Brain microvascular endothelial cell (primary cell): ENCODE data around the gene SMAD1.

Experiments used
- DNase-seq: peaks from one replicate; pipeline ENCODE4 v3.0.0-alpha.2; 2020
- H3K27ac ChIP-seq: fragments of 250-450 bp; sonication (Bioruptor Pico); 2 replicates; pipeline ENCODE4 v1.5.1; 2020; ENCODE audit warnings: mild to moderate bottlenecking, moderate library complexity
- H3K27me3 ChIP-seq: fragments of 250-450 bp; sonication (Bioruptor Pico); replicated peaks from 2 replicates; pipeline ENCODE4 v1.5.1; 2020; ENCODE audit warnings: mild to moderate bottlenecking
- H3K36me3 ChIP-seq: fragments of 250-450 bp; sonication (Bioruptor Pico); replicated peaks from 2 replicates; pipeline ENCODE4 v1.5.1; 2020; ENCODE audit warnings: mild to moderate bottlenecking
- H3K4me3 ChIP-seq: 2 replicates; pipeline ENCODE4 v1.5.1; 2011; ENCODE audit warnings: low read depth, mild to moderate bottlenecking, control low read depth, low read length, moderate library complexity
- in situ Hi-C: cut with HindIII; loops from 2 replicates; pipeline ENCODE4 v1.10.0; 2017; ENCODE audit warnings: low sequenced_read_pairs, low pct_ligation_motif_present
- TF ChIP-seq, protein P1 (sequence below): IDR thresholded peaks from 2 replicates; pipeline ENCODE4 v1.5.1; 2011; ENCODE audit warnings: low read depth, mild to moderate bottlenecking, moderate library complexity, low read length, control low read depth, inconsistent platforms; ENCODE audit errors: missing control alignments

The SMAD1 gene

DNA sequence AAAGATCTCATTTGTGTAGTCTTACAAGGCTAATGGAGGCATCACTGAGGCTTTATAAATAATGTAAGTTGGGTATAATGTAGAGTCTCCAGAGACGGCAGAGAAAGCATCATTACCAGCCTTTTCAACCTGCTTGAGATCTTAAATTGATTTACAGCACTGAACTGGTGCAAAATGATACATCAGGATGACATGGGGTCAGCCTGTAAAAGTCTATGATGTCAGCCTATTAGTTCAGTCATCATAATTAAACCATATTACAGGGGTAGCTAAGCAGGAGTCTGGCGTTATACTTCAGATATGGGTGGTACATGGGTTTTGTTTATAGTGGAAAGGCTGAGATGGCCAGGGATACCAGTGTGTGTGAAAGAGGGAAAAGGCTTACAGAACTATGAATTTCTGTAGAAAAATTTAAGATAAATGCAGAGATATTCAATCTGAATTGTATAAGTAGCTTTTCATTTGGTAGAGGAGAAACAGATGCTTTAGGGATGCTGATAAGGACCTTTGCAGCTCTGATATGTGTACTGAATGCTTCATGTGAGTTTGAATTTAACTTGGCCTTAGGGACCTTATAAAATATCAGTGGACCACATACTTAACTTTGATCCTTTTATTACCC, 2.7 kb downstream of the SMAD1 start:
- Histone ChIP-seq H3K36me3 (no peaks in the 10 kb centered on the region), H3K4me3 (no peak overlapping the region), H3K27ac (no peak overlapping the region), H3K27me3 (no peaks in the 10 kb centered on the region)
- TF ChIP-seq, protein P1, sequence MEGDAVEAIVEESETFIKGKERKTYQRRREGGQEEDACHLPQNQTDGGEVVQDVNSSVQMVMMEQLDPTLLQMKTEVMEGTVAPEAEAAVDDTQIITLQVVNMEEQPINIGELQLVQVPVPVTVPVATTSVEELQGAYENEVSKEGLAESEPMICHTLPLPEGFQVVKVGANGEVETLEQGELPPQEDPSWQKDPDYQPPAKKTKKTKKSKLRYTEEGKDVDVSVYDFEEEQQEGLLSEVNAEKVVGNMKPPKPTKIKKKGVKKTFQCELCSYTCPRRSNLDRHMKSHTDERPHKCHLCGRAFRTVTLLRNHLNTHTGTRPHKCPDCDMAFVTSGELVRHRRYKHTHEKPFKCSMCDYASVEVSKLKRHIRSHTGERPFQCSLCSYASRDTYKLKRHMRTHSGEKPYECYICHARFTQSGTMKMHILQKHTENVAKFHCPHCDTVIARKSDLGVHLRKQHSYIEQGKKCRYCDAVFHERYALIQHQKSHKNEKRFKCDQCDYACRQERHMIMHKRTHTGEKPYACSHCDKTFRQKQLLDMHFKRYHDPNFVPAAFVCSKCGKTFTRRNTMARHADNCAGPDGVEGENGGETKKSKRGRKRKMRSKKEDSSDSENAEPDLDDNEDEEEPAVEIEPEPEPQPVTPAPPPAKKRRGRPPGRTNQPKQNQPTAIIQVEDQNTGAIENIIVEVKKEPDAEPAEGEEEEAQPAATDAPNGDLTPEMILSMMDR, result no peak
- in situ Hi-C loops, result no loop called here
- no peak for DNase-seq

DNA sequence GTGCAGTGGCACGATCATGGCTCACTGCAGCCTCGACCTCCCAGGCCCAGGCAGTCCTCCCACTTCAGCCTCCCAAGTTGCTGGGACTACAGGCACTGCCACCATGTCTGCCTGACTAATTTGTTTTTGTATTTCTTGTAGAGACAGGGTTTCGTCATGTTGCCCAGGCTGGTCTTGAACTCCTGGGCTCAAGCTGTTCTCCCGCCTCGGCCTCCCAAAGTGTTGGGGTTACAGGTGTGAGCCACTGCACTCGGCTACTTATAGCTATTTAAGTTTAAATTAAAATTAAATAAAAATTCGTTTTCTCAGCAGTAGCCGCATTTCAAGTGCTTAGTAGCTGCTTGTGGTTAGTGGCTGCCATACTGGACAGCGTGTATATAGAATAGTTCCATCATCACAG, 3.5 kb downstream of the SMAD1 start:
- DNase-seq, result no peak
- Histone ChIP-seq H3K27ac (no peak overlapping the region), H3K36me3 (no peaks in the 10 kb centered on the region), H3K4me3 (no peak overlapping the region), H3K27me3 (no peaks in the 10 kb centered on the region)
- in situ Hi-C loops, result no loop called here
- TF ChIP-seq, protein P1, result no peak

DNA sequence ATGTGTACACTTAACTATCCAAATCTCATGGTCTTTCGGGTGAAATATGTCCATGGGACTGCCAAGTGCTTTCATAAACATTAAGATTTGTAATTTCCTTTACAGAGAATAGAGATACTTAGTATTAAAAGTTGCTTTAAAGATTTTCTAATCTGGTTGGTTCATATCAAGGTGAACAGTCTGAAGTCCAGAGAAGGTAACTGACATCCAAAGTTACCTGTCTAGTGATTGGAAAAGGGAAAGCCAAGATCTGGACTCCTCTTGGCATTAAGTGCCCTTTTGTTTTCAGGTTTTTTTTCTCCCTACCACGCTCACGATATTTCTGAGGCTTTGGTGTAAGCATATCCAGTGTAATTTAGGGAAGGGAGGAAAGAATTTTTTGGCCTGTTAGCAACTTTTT, 5.0 kb downstream of the SMAD1 start:
- TF ChIP-seq, protein P1, result no peak
- no peak overlapping the region for H3K27ac ChIP-seq
- no peaks in the 10 kb centered on the region for H3K36me3 ChIP-seq
- in situ Hi-C loops, result no loop called here
- H3K4me3 ChIP-seq, result no peak overlapping the region
- H3K27me3 ChIP-seq, result no peaks in the 10 kb centered on the region
- DNase-seq, result no peak

DNA sequence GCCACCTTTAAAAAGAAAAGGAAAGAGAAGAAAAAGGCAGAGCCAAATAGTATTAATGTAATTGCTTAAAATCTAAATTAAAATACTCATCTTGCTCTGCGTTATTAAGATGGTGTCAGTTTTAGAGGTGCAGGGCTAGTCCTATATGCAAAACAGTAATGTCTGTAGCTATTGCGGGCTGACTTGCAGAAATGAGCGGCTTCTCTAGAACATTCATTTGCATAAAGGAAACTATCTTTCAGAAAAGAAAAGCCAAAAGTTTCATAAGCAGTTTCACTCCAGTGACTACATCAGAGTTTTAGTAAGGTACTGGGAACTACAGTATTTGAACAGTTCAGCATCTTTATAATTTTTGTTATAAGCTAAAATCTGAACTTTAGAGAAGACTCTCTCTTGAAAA, 6.0 kb downstream of the SMAD1 start:
- no peaks in the 10 kb centered on the region for H3K27me3 ChIP-seq
- no peak for DNase-seq
- in situ Hi-C loops, result no loop called here
- no peak overlapping the region for H3K4me3 ChIP-seq
- no peaks in the 10 kb centered on the region for H3K36me3 ChIP-seq
- TF ChIP-seq, protein P1, result no peak
- no peak overlapping the region for H3K27ac ChIP-seq

DNA sequence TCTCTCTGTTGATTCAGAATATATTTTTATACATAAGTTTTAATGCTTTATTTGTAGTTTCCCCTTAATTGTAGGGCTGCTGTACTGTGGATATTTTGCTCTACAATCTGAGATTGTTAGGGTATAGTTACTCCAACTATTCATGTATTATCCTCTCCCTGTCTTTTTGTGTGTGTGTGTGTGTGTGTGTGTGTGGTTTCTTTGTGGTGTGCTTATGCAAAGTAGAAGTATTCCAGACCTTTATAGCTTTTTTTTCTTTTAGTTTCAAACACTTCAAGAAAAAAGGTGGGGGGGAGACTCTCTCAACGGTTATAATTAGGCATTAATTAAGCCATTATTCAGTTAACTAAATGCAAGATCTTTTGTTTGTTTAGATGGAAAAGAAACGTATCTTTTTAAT, 6.7 kb downstream of the SMAD1 start:
- Histone ChIP-seq H3K36me3 (no peaks in the 10 kb centered on the region), H3K4me3 (no peak overlapping the region), H3K27ac (no peak overlapping the region), H3K27me3 (no peaks in the 10 kb centered on the region)
- TF ChIP-seq, protein P1, result no peak
- DNase-seq, result no peak
- in situ Hi-C loops, result no loop called here

DNA sequence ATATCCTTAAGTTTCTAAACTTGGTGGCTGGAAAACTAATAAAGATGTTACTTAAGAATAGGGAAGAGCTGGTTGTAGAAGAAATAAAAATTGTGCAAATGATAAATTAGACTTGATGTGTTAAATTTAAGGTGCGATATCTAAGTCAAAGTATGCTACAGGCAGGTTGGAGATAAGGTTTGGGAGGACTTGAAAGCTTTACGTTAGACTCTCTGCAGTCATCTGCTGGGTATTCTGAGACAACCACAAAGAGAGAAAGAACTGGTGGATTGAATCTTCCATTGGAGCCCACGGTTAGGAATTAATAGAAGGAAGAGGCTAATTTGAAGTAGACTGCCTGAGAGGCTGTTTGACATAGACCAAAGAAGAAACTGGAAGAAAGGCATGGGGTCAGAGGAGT, 7.9 kb downstream of the SMAD1 start:
- TF ChIP-seq, protein P1, result no peak
- no peak overlapping the region for H3K27ac ChIP-seq
- no peaks in the 10 kb centered on the region for H3K27me3 ChIP-seq
- in situ Hi-C loops, result no loop called here
- no peak overlapping the region for H3K4me3 ChIP-seq
- no peak for DNase-seq
- no peaks in the 10 kb centered on the region for H3K36me3 ChIP-seq
